ENCODE data around the gene DNAJC19. TPM values are rescaled to one million over a fixed set of nuclear protein-coding genes. Genes with fewer than 3 reads are reported as not detected.

DNAJC19 gene
- total and polyA plus RNA-seq, 2 experiments from 2014 or later: 53.8 to 94.9 TPM

- Histone ChIP-seq H3K36me3 (replicated peaks; ENCODE audit: insufficient read depth, low read depth) (no peaks in the 10 kb centered on the region), H3K27ac (no peak overlapping the region), H3K27me3 (no peaks in the 10 kb centered on the region), H3K4me1 (ENCODE audit: insufficient read depth) (no peaks in the 10 kb centered on the region), H3K4me3 (no peak overlapping the region), H3K4me2 (no peak overlapping the region), H3K9me2 (replicated peaks; ENCODE audit: insufficient read depth) (no peaks in the 10 kb centered on the region), H2AFZ (no peak overlapping the region), H3K9me3 (ENCODE audit: low read depth) (no peaks in the 10 kb centered on the region), H4K20me1 (ENCODE audit: insufficient read depth, poor library complexity, severe bottlenecking) (peaks cover 13% of the 10 kb centered on the region), H3K79me2 (peaks cover 60% of the 10 kb centered on the region)
- no peak for DNase-seq (ENCODE audit: low spot score)
- TF ChIP-seq EZH2 (IDR thresholded peaks at IDR 0.05; ENCODE audit: borderline replicate concordance): no peak
- TF ChIP-seq EZH2phosphoT487 (IDR thresholded peaks at IDR 0.05; ENCODE audit: low read depth, severe bottlenecking, unreplicated experiment): no peak
- TF ChIP-seq CTCF (IDR thresholded peaks at IDR 0.05; ENCODE audit: poor library complexity): no peak
- 97% methylated on average over 4 of the region's 4 CpGs for WGBS (ENCODE audit: low lambda C conversion rate, missing lambda C conversion rate)
Measured at GRCh38 chr3:180947761-180948390, 41.7 kb downstream of the DNAJC19 start.

GRCh38 chr3:180940826-180941225 lies 48.7 kb downstream of the DNAJC19 start:
- no peaks in the 10 kb centered on the region for H3K9me3 ChIP-seq (ENCODE audit: low read depth)
- no peak overlapping the region for H3K4me3 ChIP-seq
- H3K27ac ChIP-seq: no peak overlapping the region
- H3K4me2 ChIP-seq: no peak overlapping the region
- TF ChIP-seq EZH2phosphoT487 (IDR thresholded peaks at IDR 0.05; ENCODE audit: low read depth, severe bottlenecking, unreplicated experiment): no peak
- TF ChIP-seq EZH2 (IDR thresholded peaks at IDR 0.05; ENCODE audit: borderline replicate concordance): no peak
- no peak for TF ChIP-seq CTCF (IDR thresholded peaks at IDR 0.05; ENCODE audit: poor library complexity)
- 95% methylated on average over 5 of the region's 5 CpGs for WGBS (ENCODE audit: low lambda C conversion rate, missing lambda C conversion rate)
- no peak for DNase-seq (ENCODE audit: low spot score)
- H3K9me2 ChIP-seq (replicated peaks; ENCODE audit: insufficient read depth): no peaks in the 10 kb centered on the region
- H3K27me3 ChIP-seq: no peaks in the 10 kb centered on the region
- H3K36me3 ChIP-seq (replicated peaks; ENCODE audit: insufficient read depth, low read depth): no peaks in the 10 kb centered on the region
- no peaks in the 10 kb centered on the region for H3K4me1 ChIP-seq (ENCODE audit: insufficient read depth)
- H3K79me2 ChIP-seq: peaks cover 95% of the 10 kb centered on the region
- peaks cover 43% of the 10 kb centered on the region for H4K20me1 ChIP-seq (ENCODE audit: insufficient read depth, poor library complexity, severe bottlenecking)
- no peak overlapping the region for H2AFZ ChIP-seq

- WGBS (ENCODE audit: low lambda C conversion rate, missing lambda C conversion rate): 98% methylated on average over 1 of the region's 1 CpG
- TF ChIP-seq EZH2 (IDR thresholded peaks at IDR 0.05; ENCODE audit: borderline replicate concordance) (no peak), EZH2phosphoT487 (IDR thresholded peaks at IDR 0.05; ENCODE audit: low read depth, severe bottlenecking, unreplicated experiment) (no peak), CTCF (IDR thresholded peaks at IDR 0.05; ENCODE audit: poor library complexity) (no peak)
- Histone ChIP-seq H4K20me1 (ENCODE audit: insufficient read depth, poor library complexity, severe bottlenecking) (peaks cover 84% of the 10 kb centered on the region), H2AFZ (no peak overlapping the region), H3K27me3 (no peaks in the 10 kb centered on the region), H3K4me1 (ENCODE audit: insufficient read depth) (no peaks in the 10 kb centered on the region), H3K9me2 (replicated peaks; ENCODE audit: insufficient read depth) (no peaks in the 10 kb centered on the region), H3K36me3 (replicated peaks; ENCODE audit: insufficient read depth, low read depth) (no peaks in the 10 kb centered on the region), H3K27ac (no peak overlapping the region), H3K4me3 (no peak overlapping the region), H3K4me2 (no peak overlapping the region), H3K9me3 (ENCODE audit: low read depth) (no peaks in the 10 kb centered on the region), H3K79me2 (peaks cover 100% of the 10 kb centered on the region)
- DNase-seq (ENCODE audit: low spot score): no peak
Measured at GRCh38 chr3:180934638-180935037, 54.9 kb downstream of the DNAJC19 start.

Other genes starting within 250 kb of the DNAJC19 start
- gene FXR1, start 77.1 kb downstream of the DNAJC19 start, total RNA-seq: 105 and 116 TPM in 2 replicates
- 48.4 and 49.8 TPM in 2 replicates for gene FXR1, start 77.1 kb downstream of the DNAJC19 start, polyA plus RNA-seq